GM21447 (cell line): ENCODE results near the gene RASGRP2.

Experiments
- ATAC-seq: cut with Tn5 transposase; IDR thresholded peaks from one replicate; pipeline ENCODE4 v1.9.1; 2021; ENCODE audit not compliant: unreplicated experiment

The RASGRP2 gene

DNA sequence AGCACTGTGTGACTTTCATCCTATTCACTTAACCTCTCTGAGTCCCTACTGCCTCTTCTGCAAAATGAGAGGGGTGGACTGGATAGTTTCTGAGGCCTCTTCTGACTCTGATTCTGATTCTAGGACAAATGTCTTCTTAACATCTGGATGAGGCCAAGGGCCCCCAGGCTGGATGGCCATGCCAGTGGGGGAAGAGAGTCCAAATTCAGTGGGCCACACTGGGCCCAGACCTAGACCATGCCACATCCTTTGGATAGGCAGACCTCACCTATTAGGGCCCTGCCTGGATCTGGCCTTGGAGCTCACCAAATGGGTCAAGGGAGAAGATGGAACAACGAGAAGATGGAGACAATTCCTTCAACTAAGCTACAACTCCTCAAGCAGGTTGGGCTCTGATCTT lies 45.5 kb downstream of the RASGRP2 start:
- ATAC-seq: no peak

DNA sequence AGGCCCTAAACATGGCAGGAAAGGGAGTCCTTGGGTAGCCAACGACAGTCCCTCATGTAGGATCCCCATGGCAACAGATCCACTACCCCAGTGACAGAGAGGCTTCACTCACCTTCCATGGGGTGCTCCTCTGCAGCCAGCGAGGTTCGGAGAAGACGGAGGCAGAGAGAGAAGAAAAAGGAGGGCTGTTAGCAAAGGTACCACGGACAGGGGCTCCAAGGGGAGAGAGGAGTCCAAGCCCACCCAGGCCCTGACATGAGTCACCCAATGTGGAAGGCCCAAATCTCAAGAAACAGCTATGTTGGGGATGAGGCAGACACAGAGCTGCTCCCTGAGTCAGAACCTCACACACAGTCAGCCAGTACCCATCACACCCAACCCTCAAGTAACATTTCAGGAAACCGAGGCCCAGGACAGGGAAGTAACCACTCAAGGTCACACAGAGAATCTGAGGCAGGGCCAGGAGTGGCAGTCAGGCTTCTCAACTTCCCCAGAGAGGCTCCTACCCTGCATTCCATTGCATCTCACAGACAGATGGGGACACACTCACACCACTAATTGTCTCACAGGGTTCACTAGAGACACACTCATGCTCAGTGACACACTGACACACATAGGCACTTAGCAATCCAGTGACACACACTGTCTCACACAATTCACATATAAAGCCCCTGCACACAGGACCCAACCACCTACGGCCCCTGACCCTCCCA lies 46.1 kb downstream of the RASGRP2 start:
- ATAC-seq: no peak

DNA sequence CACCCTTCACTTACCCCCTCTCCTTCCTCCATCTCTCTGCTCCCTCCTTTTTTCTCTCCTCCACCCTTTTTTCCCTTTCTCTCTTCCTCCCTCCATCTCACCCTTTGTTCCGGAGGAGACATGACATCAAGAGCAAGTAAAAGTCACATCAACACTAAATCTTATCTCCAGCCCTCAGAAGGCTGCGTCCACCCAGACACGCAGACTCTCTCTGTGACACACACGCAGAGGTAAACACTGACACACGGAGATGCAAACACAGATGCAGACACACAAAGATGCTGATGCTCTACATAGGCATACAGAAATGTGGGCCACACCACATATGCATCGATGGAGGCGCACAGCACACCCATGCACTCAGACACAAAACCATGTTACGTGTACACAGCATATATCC lies 47.9 kb downstream of the RASGRP2 start:
- ATAC-seq: no peak

DNA sequence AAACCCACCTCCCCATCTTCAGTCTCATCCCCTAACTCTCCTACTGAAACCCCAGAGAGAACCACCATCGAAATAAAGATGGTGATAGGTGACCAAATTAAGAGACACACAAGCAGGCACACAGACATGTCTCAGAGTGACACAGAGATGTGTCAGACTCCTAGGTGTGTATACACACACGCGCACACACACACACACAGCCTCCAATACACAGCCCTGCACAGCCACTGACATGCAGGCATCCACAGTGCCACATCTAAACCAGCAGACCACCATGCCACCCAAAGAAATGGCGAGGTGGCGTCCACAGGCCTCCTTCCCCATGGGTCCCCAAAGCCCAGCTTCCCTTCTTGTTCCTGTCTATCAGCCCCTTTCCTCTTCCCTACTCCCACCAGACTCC lies 48.4 kb downstream of the RASGRP2 start:
- no peak for ATAC-seq

DNA sequence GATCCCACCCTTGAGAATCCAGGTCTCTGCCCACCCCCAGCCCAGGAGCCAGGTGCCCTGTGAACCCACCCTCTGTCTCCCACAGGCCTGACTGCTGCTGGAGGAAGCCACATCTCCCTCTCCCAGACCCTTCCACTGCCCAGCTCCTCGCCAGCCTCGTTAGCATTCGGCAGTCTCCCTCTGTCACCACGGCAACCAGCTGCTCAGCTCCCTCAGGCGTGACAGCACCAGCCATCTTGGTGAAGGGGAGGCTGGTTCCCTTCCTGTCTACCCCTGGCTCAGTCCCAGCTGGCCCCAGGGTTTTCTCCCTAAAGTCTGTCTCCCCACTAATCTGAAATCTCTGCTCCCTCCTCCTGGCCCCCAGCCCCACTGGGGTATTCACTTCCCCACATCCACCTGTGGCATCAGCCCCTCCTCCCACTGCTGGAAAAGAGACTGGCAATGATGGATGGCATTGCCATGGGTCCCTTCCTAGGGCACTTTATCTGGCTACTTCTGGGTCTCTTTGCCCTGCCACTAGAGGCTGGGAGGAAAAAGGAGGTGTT lies 49.0 kb downstream of the RASGRP2 start:
- ATAC-seq: no peak

DNA sequence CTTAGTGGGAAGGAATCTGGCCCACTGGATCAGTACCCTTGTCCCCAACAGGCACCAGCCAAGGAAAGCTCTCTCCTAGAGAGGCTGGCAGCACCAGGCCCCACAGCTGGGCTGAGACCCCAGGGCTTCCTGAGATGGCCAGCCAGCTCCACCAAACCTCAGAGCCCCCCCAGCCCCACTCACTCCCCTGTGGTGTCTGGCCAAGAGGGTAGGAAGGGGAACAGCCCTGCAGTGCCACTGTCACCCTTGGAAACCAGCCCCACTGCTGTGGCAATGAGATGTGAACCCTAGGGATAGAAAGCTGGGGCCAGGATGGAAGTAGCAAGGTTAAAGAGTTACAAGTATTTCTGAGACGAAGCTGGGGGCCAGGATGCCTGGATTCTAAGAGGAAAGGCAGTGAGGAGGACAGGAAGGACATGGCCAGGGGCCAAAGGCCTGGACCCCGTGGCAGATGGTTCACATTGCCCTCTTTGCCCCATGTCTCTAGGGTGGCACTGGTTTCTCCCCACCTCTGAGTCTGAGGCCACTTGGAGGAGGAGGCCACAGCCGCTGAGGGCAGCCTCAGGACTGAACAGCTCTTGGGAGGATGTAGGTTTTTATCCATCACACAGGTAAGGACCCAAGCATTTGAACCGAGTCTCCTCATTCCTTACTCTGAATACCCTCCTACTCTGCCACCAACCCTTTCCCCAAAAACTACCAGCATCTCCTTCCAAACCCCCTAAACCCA lies 49.8 kb downstream of the RASGRP2 start:
- no peak for ATAC-seq

DNA sequence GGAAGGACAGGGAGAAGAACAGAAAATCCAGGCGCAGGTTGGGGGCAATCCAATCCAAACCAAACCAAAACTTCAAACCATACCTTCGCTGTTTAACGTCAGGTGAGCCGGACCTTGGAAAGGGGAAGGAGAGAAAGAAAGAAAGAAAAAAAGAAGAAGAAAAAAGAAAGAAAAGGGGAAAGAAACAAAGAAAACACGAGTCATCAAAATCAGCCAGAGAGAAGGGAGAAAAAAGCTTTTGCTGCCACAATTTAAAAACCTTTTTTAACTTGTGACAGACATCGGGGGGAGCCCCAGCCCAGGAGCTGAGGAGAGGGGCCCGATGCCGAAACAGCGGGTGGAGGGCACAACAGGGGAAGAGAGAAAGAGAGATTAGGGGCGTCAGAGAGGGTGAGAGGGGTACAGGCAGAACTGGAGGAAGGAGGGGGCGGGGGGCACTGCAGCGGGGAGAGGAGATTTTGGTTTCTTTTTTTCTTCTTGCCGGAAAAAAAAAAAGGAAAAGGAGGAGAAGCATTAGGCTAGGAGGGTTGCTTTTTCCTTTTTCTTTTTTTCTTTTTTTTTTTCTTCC lies 51.1 kb downstream of the RASGRP2 start:
- no peak for ATAC-seq

DNA sequence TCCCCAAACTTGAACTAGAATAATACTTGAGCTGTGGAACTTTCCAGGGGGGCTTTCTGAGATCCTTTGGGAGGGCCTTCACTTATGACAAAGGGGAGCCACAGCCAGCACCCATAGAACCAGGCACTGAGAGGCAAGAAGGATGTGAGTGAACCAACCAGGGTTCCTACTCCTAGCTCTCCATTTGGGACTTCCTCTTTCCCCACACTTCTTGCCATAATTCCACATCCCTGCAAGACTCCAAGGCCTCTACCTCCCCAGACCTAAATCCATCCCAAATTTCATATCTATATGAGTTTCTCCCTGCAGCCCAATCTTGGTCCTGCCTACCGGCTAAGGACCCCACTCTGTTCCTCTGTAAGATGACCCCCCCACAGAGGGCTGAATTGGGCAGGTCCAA lies 52.4 kb downstream of the RASGRP2 start:
- ATAC-seq: no peak

DNA sequence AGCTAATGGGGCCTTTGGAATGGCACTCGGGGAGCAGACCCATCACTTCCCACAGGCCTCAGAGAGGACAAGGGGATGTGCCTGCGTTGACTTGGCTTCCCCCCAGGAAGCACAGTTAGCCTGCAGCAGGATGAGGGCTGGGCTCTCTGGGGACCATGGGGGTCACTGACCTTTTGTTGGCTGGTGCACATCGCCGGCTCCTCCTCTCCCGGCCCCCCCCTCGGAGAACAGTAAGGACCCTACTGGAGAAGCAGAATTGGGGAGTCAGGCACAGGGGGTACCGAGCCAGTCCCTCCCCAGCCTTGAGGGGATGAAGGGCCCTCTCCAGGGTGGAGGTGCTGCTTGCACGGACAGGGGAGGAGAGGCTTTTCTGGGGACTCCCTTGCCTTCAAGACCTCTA lies 53.7 kb downstream of the RASGRP2 start:
- ATAC-seq: no peak

DNA sequence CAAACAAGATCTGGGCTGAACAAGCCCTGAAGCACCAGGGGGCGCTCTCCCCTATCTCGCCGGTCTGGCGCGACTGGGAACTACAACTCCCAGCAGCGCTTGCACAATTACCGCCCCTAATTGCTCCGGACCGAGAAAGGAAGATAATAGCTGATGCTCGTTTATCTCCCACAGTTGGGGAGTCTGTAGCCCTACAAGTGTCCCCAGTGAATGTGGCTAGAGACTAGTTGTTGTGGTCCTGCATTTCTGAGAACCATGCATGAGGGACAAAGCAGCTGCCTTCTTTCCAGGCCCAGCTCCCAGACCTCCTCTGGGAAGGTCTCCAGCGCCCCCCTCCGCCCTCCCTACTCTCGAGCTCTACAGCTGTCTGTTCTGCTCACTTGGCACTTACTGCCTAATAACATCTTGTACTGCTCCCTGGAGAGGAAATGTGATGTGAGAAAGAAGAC lies 55.4 kb downstream of the RASGRP2 start:
- peak; percentile 83 for ATAC-seq

DNA sequence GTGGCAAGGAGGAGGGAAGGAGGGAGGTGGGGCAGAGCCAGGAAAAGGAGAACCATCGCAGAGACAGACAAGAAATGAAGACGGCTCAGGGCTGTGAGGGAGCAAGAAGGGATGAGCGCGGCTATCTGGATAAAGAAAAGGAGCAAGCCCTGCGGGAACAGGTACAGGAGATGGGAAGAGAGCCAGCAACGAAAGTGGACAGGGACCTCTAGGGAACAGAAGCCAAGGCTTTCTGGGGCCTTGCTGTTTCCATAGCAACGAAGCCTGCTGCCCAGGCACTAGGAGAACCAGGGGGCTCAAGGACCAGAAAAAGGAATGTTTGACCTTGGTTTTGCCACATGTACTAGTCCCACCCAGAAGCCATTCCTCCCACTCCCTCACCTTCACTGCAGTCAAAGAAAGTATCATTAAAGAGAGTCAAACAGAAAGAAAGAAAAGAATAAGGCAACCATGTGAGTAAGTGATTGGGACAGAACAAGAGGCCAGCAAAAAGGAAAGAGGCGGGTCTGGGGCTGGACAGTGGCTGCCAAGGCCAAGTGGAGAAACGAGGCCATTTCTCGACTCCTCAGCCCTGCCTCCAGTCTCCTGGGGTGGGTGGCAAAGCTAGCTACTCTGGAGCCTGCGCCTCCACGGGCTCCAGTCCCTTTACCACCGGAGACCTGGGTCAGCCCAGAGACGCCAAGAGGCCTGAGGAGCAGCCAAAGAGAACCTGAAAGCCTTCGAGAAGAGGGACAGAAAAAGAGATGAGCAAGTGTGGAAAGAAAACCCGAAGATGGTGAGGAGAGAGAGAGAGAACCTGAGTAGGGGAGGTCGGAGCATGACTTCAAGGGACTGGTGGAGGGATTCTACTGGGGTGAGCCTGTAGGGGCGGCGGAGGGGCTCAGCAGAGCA lies 56.1 kb downstream of the RASGRP2 start:
- no peak for ATAC-seq

DNA sequence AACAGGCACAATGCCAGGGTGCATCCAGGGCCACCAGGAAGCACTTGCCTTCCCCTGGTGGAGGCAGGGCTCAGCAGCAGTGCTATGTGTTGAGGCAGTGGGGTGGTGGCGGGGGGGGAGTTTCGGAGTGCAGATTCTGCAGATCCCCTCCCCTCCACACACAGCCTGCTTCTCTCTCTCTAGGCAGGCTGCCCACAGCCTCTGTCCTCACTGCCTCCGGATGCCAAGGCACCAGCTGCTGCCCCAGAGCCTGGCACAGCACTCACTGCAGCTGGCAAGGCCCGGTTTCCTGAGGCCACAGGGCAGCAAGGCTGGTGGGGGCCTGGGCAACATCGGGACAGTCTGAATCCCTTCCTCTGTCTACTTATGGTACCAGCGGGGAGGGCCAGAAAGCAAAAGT lies 56.7 kb downstream of the RASGRP2 start:
- ATAC-seq: no peak

DNA sequence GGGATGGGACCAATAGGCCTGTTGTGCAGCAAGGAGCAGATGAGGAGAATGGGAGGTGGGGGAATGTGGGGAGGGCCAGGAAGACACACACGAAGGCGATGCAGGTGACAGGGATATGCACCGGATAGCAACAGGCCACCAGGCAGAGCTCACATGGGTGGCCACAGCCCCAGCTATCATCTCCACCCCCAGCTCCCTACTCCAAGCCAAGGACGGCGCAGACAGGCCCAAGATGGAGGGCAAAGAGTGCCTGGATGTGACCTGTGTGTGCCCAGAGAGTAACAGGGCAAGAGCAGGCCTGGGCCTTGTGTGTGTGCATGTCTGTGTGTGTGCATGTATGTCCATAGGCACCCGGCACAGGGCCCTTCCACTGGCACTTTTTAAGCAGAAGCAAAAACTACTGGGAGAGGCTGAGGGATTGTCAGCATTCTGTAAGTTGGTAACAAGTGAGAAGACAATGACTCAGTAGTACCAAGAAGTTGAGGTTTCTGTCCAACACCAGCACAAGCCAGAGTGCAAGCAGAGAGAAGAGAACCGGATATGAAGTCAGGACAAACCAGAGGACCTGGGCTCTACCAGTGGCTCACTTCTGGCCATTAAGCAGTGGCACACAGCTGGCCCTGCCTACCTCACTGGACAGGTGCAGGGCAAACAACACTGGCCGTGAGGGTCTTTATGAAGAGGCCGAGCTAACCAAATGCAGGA lies 57.3 kb downstream of the RASGRP2 start:
- no peak for ATAC-seq

DNA sequence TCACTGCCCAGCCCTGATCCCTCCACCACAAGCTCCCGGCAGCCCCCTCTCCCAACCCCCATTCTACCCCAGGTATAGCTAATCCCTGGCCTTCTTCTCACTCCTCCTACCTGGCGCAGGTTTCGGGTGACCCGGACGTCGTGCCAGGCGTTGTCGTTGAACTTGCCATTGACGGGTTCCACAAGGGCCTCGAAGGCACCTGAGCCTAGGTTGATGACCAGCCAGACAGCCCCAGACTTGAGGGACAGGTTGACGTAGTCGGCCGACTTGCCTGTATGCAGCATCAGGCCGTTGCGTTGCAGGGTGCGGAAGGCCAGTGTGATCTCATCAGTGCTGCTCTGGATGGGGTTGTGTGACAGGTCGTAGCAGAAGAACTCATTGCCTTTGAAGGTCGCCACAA lies 58.4 kb downstream of the RASGRP2 start:
- no peak for ATAC-seq

DNA sequence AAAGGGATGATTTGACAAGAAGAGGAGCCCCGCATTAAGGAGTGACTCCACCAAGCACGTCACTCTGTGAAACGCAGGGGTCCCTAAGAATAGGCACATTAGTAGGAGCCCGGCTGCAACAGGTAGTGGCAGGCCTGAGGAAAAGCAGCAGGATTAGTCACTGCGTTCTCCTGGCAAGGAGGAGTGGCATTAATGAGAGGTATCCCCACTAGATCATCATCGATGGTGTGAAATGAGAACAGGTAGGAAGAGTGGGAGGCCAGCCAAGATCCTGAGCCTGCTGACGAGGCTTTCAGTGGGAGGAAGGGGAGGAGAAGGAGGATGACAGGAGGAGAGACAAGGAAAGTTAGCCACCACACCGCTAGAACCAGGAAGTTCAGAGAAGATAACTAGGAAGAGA lies 59.6 kb downstream of the RASGRP2 start:
- no peak for ATAC-seq

DNA sequence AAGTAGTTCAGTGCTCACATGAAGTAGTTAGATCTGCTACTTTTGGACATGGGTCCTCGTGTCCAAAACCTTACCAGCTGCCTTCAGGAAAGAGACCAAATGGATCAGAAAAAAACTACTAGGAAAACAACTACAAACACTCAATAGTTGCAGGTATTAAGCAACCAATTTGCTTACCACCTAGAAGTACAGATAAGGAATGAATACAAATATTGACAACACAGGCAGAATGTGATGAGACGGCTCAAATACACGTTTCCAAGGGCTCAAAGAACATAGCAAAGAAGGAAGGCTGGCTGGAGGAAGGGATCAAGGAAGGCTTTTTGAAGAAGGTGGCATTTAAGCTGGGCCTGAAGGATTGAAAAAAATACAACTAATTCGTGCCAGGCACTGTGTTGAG lies 62.8 kb downstream of the RASGRP2 start:
- ATAC-seq: no peak

DNA sequence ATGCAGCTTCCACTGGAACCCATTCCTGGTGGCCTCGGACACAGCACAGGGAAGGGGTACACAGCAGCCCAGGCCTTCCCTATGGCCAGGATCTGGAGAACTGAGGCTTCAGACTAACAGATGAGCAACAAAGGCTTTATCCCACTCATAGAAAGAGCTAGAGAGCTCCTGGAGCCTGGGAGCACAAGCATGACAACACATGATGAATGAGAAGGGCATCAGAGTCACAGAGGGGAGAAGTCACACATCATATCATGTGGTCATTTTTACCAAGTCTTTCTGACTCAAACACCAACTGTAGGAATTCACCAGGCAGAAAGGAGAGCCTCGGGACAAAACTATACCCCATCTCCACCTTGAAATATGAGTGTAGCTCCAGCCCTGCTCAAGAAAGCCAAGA lies 64.1 kb downstream of the RASGRP2 start:
- no peak for ATAC-seq

DNA sequence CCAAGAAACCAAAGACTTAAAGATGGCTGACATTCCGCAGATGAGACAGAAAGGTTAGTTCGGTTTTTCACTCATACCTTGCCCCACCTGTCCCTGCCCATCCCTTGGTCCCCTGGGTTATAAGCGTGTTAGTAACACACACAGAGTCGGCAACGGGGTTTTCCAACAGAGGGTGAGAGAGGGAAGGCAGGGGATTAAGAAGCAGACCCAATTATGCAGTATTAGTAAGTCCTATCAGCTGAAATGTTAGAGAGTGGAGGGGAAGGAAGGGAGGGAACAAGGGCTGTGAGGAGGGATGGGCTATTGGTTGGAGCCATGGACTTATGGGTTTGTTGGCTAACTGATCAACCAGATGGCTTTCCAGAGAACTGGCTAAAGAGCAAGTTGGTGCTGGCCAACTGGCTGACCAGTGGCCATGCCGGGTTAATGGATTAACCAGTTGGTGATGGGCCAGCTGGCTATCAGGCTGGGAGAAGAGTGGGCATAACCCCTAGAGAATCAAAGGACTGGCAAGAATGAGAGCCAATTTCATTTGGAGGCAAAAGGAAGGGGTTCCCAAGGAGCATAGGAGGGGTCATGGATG lies 66.4 kb downstream of the RASGRP2 start:
- ATAC-seq: no peak
